ENCODE measurements around the gene MYOD1. TPM values are rescaled to one million over a fixed set of nuclear protein-coding genes. Genes with fewer than 3 reads are reported as not detected.

MYOD1 gene
- not detected in 2 replicates for total RNA-seq (2014; rRNA removed)
- not detected for Bru-seq, nascent RNA
- not detected for BruChase-seq, experiment 1, labeled RNA remaining after a 6-hour chase
- BruChase-seq, experiment 2, labeled RNA remaining after a 2-hour chase = not detected
- long read RNA-seq = 0 reads

DNA sequence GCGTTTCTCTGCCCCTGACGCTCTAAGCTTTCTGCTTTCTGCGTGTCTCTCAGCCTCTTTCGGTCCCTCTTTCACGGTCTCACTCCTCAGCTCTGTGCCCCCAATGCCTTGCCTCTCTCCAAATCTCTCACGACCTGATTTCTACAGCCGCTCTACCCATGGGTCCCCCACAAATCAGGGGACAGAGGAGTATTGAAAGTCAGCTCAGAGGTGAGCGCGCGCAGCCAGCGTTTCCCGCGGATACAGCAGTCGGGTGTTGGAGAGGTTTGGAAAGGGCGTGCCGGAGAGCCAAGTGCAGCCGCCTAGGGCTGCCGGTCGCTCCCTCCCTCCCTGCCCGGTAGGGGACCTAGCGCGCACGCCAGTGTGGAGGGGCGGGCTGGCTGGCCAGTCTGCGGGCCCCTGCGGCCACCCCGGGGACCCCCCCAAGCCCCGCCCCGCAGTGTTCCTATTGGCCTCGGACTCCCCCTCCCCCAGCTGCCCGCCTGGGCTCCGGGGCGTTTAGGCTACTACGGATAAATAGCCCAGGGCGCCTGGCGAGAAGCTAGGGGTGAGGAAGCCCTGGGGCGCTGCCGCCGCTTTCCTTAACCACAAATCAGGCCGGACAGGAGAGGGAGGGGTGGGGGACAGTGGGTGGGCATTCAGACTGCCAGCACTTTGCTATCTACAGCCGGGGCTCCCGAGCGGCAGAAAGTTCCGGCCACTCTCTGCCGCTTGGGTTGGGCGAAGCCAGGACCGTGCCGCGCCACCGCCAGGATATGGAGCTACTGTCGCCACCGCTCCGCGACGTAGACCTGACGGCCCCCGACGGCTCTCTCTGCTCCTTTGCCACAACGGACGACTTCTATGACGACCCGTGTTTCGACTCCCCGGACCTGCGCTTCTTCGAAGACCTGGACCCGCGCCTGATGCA, at the start of gene MYOD1:
Gene MYOD1 (plus strand): TSS at position 544 of the 910 bp plus-strand sequence. CDS start 212 bp downstream, at position 756.
- ATAC-seq = no peak

GRCh38 chr11:17672469-17672868, 46.9 kb upstream of the MYOD1 start:
- POLR2A ChIA-PET (ENCODE audit: unreplicated experiment) = no interaction called here
- Histone ChIP-seq H3K4me1 (ENCODE audit: insufficient read depth, low read length) (peaks cover 14% of the 10 kb centered on the region), H3K9me3 (ENCODE audit: low read length) (no peaks in the 10 kb centered on the region), H4K20me1 (ENCODE audit: low read length) (no peaks in the 10 kb centered on the region), H2AFZ (ENCODE audit: low read length) (no peak overlapping the region), H3K9ac (ENCODE audit: low read length) (no peak overlapping the region), H3K4me2 (ENCODE audit: low read length) (no peak overlapping the region), H3K36me3 (ENCODE audit: low read depth, low read length) (no peaks in the 10 kb centered on the region), H3K9me2 (replicated peaks; ENCODE audit: low read length) (no peaks in the 10 kb centered on the region), H3F3A (ENCODE audit: low read length, unreplicated experiment) (no peaks in the 10 kb centered on the region), H3K27ac (ENCODE audit: low read length) (no peak overlapping the region), H3K79me2 (ENCODE audit: low read length) (no peaks in the 10 kb centered on the region), H3K27me3 (ENCODE audit: low read length) (peaks cover 44% of the 10 kb centered on the region), H3K4me3 (ENCODE audit: low read length) (no peak overlapping the region)
- ATAC-seq = no peak
- TF ChIP-seq EZH2 (IDR thresholded peaks at IDR 0.05; ENCODE audit: low read length, unreplicated experiment) (no peak), EZH2phosphoT487 (IDR thresholded peaks at IDR 0.05; ENCODE audit: borderline replicate concordance, low read length) (no peak)
- TF ChIP-seq, protein P1, sequence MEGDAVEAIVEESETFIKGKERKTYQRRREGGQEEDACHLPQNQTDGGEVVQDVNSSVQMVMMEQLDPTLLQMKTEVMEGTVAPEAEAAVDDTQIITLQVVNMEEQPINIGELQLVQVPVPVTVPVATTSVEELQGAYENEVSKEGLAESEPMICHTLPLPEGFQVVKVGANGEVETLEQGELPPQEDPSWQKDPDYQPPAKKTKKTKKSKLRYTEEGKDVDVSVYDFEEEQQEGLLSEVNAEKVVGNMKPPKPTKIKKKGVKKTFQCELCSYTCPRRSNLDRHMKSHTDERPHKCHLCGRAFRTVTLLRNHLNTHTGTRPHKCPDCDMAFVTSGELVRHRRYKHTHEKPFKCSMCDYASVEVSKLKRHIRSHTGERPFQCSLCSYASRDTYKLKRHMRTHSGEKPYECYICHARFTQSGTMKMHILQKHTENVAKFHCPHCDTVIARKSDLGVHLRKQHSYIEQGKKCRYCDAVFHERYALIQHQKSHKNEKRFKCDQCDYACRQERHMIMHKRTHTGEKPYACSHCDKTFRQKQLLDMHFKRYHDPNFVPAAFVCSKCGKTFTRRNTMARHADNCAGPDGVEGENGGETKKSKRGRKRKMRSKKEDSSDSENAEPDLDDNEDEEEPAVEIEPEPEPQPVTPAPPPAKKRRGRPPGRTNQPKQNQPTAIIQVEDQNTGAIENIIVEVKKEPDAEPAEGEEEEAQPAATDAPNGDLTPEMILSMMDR (conservative IDR thresholded peaks at IDR 0.05; ENCODE audit: low read depth, low read length) = no peak
- no TSS peak for BruUV-seq (replicated peaks)
- DNase-seq = no peak
- CTCF ChIA-PET = no interaction called here
- intact Hi-C loops (cut with micrococcal nuclease) = no loop called here

More for the DNA sequence above, at the start of gene MYOD1:
- Histone ChIP-seq H3K9me3 (ENCODE audit: low read length) (no peaks in the 10 kb centered on the region), H3K4me3 (ENCODE audit: low read length) (no peak within 1 kb of the TSS), H3K36me3 (ENCODE audit: low read depth, low read length) (no peaks in the 10 kb centered on the region), H3K27me3 (ENCODE audit: low read length) (peaks cover 38% of the 10 kb centered on the region), H3K9me2 (replicated peaks; ENCODE audit: low read length) (no peaks in the 10 kb centered on the region), H3K79me2 (ENCODE audit: low read length) (no peaks in the 10 kb centered on the region), H3K27ac (ENCODE audit: low read length) (no peak within 1 kb of the TSS), H3F3A (ENCODE audit: low read length, unreplicated experiment) (no peaks in the 10 kb centered on the region), H3K4me1 (ENCODE audit: insufficient read depth, low read length) (no peaks in the 10 kb centered on the region), H2AFZ (ENCODE audit: low read length) (no peak within 1 kb of the TSS), H3K9ac (ENCODE audit: low read length) (no peak within 1 kb of the TSS), H3K4me2 (ENCODE audit: low read length) (no peak within 1 kb of the TSS), H4K20me1 (ENCODE audit: low read length) (no peaks in the 10 kb centered on the region)
- POLR2A ChIA-PET (ENCODE audit: unreplicated experiment) = no interaction called here
- CTCF ChIA-PET = interaction anchor here (1.1 kb wide), 1 partner anchor 12 kb away, joined by 3 read pairs; no protein-coding TSS in a partner anchor
- intact Hi-C loops (cut with micrococcal nuclease) = no loop called here
- no peak for DNase-seq
- no TSS peak for BruUV-seq (replicated peaks)
- TF ChIP-seq, protein P1 (conservative IDR thresholded peaks at IDR 0.05; ENCODE audit: low read depth, low read length) = no peak
- TF ChIP-seq EZH2phosphoT487 (IDR thresholded peaks at IDR 0.05; ENCODE audit: borderline replicate concordance, low read length) = no peak
- TF ChIP-seq EZH2 (IDR thresholded peaks at IDR 0.05; ENCODE audit: low read length, unreplicated experiment) = no peak

DNA sequence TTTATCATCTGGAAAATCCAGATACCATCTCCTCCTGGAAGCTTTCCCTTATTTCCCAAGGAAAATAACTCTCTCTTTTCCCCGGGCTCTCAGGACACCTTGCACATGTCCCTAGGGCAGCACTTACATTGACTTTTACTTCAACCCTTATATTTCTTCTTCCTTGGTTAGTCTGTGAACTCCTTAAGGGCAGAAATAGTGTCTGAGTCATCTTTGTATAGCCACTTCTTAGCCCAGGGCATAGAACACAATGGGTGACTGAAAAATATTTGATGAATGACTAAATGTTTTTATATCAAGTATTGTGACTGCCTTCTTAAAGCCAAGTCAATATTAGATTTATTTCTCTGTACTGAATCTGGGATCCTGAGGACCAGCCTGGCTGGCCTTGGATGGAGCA, 45.4 kb upstream of the MYOD1 start:
- Histone ChIP-seq H3K9me3 (ENCODE audit: low read length) (no peaks in the 10 kb centered on the region), H2AFZ (ENCODE audit: low read length) (no peak overlapping the region), H3K27ac (ENCODE audit: low read length) (no peak overlapping the region), H3K9me2 (replicated peaks; ENCODE audit: low read length) (no peaks in the 10 kb centered on the region), H3K36me3 (ENCODE audit: low read depth, low read length) (no peaks in the 10 kb centered on the region), H3K4me3 (ENCODE audit: low read length) (no peak overlapping the region), H3K4me2 (ENCODE audit: low read length) (peak overlapping the region; percentile 39; the same call in 1 of the 2 replicates), H3K79me2 (ENCODE audit: low read length) (no peaks in the 10 kb centered on the region), H3K9ac (ENCODE audit: low read length) (no peak overlapping the region), H3K4me1 (ENCODE audit: insufficient read depth, low read length) (peaks cover 14% of the 10 kb centered on the region), H3K27me3 (ENCODE audit: low read length) (peaks cover 32% of the 10 kb centered on the region), H4K20me1 (ENCODE audit: low read length) (no peaks in the 10 kb centered on the region), H3F3A (ENCODE audit: low read length, unreplicated experiment) (no peaks in the 10 kb centered on the region)
- intact Hi-C loops (cut with micrococcal nuclease) = no loop called here
- CTCF ChIA-PET = no interaction called here
- no TSS peak for BruUV-seq (replicated peaks)
- DNase-seq = peak; percentile 73
- ATAC-seq = peak; percentile 88
- POLR2A ChIA-PET (ENCODE audit: unreplicated experiment) = no interaction called here
- TF ChIP-seq, protein P1 (conservative IDR thresholded peaks at IDR 0.05; ENCODE audit: low read depth, low read length) = no peak
- TF ChIP-seq EZH2phosphoT487 (IDR thresholded peaks at IDR 0.05; ENCODE audit: borderline replicate concordance, low read length) (no peak), EZH2 (IDR thresholded peaks at IDR 0.05; ENCODE audit: low read length, unreplicated experiment) (no peak)

Measured in PC-3 (cell line).